ENCODE data around the gene AGGF1.

GRCh38 chr5:77012601-77013000 is 17.6 kb upstream of the AGGF1 start:
- TF ChIP-seq CTCF (IDR thresholded peaks at IDR 0.05) (no peak), ESRRA (CRISPR knock-in tag; IDR thresholded peaks at IDR 0.05; ENCODE audit: borderline replicate concordance) (no peak), ETV6 (CRISPR knock-in tag; IDR thresholded peaks at IDR 0.05) (no peak), ZNF423 (CRISPR knock-in tag; IDR thresholded peaks at IDR 0.05) (no peak), SMAD3 (CRISPR knock-in tag; IDR thresholded peaks at IDR 0.05; ENCODE audit: borderline replicate concordance) (no peak), ATF2 (CRISPR knock-in tag; IDR thresholded peaks at IDR 0.05; ENCODE audit: borderline replicate concordance, low read depth) (no peak)
